Activated CD8-positive, alpha-beta T cell treated with anti-CD3 and anti-CD28 coated beads, Interleukin-2, amount 10 ng/mL, durations not matched to agents 7 days and 5 days (primary cell): ENCODE measurements around the gene SEMA5A. TPM values are rescaled to one million over a fixed set of nuclear protein-coding genes. Genes with fewer than 3 reads are reported as not detected.

ENCODE experiments used
- ATAC-seq: fragments of 150-1000 bp; cut with Tn5 transposase; one replicate; pipeline ENCODE4 v1.10.0; 2021; ENCODE audit warnings: moderate library complexity
- CTCF ChIA-PET: fragments of 350-600 bp; sonication (Branson Sonifier 250); formaldehyde crosslinking; loops from one replicate; lab custom pipeline; 2021; ENCODE audit warnings: antibody characterized with exemption; lab: Charles Lee
- POLR2A ChIA-PET: fragments of 350-600 bp; sonication (Branson Sonifier 250); formaldehyde crosslinking; loops from one replicate; lab custom pipeline; 2021; ENCODE audit warnings: antibody characterized with exemption; lab: Charles Lee
- DNase-seq: peaks from one replicate; pipeline ENCODE4 v3.0.0-alpha.2; 2020
- H3K27ac Mint-ChIP-seq: one replicate; pipeline ENCODE4 v1.8.0; 2021; ENCODE audit warnings: mild to moderate bottlenecking, mixed read lengths
- H3K27me3 Mint-ChIP-seq: one replicate; pipeline ENCODE4 v1.8.0; 2021; ENCODE audit warnings: low read depth, mixed read lengths
- H3K36me3 Mint-ChIP-seq: one replicate; pipeline ENCODE4 v1.8.0; 2021; ENCODE audit warnings: low read depth, mixed read lengths
- H3K4me1 Mint-ChIP-seq: one replicate; pipeline ENCODE4 v1.8.0; 2021; ENCODE audit warnings: low read depth, mixed read lengths
- H3K4me3 Mint-ChIP-seq: one replicate; pipeline ENCODE4 v1.8.0; 2021; ENCODE audit warnings: mild to moderate bottlenecking, mixed read lengths
- H3K9me3 Mint-ChIP-seq: one replicate; pipeline ENCODE4 v1.8.0; 2022; ENCODE audit warnings: mixed read lengths; ENCODE audit not compliant: insufficient read depth
- total RNA-seq, 2 experiments: library from RNA; stranded (reverse); gene quantifications; one replicate each; pipeline ENCODE4 v1.2.3, GENCODE V29; 2021

Gene SEMA5A
- total RNA-seq, 2 experiments from 2014 or later: not detected

GRCh38 chr5:9502050-9502834 lies 43.6 kb downstream of the SEMA5A start:
- H3K27me3 Mint-ChIP-seq: no peaks in the 10 kb centered on the region
- H3K4me3 Mint-ChIP-seq: no peak overlapping the region
- CTCF ChIA-PET: no interaction called here
- H3K4me1 Mint-ChIP-seq: no peaks in the 10 kb centered on the region
- POLR2A ChIA-PET: no interaction called here
- ATAC-seq (no peak), DNase-seq (no peak)
- H3K36me3 Mint-ChIP-seq: no peaks in the 10 kb centered on the region
- no peaks in the 10 kb centered on the region for H3K9me3 Mint-ChIP-seq
- no peak overlapping the region for H3K27ac Mint-ChIP-seq

DNA sequence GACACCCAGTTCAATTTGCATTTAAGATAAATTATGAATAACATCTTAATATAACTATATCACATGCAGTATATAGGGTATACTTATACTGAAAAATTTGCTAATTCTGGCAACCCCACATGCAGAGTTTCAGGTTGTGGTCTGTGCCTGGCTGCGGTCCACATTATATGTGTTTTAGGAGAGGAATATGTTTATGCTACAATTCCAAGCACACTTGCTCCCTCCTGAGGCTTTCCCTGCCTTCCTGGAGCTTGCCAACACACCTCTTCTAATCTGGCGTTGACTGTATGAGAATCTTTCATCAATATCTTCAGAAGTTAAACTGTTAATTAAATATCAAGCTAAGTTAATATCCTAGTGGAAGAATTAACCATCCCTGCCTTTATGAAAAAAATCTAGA lies 45.2 kb downstream of the SEMA5A start:
- Mint-ChIP-seq H3K4me1 (no peaks in the 10 kb centered on the region), H3K27me3 (no peaks in the 10 kb centered on the region), H3K4me3 (no peak overlapping the region), H3K9me3 (no peaks in the 10 kb centered on the region), H3K36me3 (no peaks in the 10 kb centered on the region), H3K27ac (no peak overlapping the region)
- ChIA-PET POLR2A (no interaction called here), CTCF (no interaction called here)
- DNase-seq: no peak
- no peak for ATAC-seq

DNA sequence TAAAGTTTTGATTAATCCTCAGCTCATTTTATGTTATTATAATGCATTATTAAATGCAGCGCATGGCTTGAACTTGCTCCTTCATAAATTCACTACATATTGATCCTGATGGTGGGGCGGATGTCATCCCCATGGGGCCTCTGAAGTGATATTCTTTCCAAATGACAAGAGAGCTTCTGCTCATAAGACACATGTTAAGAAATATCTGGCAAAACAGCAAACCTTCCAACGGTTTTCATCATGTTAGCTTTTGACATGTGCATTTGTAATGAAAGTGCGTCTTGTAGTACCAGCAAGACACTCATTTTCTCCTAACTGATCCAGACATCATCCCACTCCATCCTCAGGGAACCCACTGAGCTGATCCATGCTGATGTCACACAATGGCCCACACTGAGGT lies 45.7 kb downstream of the SEMA5A start:
- POLR2A ChIA-PET: no interaction called here
- CTCF ChIA-PET: no interaction called here
- Mint-ChIP-seq H3K4me1 (no peaks in the 10 kb centered on the region), H3K4me3 (no peak overlapping the region), H3K27me3 (no peaks in the 10 kb centered on the region), H3K36me3 (no peaks in the 10 kb centered on the region), H3K9me3 (no peaks in the 10 kb centered on the region), H3K27ac (no peak overlapping the region)
- ATAC-seq (no peak), DNase-seq (no peak)

DNA sequence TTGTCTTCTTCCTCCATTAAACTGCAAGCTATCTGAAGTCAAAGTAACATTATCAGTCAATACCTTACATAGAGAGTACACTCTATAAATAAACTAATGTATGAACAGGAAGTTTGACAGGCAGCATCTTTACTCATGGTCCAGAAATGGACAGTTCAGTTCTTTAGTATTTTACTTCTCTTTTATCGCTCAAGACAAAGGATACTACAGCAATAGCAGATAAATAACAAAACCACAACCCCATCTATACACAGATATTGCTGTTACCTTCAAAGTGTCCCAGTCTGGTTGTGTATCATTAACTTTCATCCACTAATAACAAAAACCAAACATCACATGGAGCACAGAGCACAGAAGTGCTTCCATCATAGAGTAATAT lies 46.4 kb downstream of the SEMA5A start:
- no peaks in the 10 kb centered on the region for H3K9me3 Mint-ChIP-seq

DNA sequence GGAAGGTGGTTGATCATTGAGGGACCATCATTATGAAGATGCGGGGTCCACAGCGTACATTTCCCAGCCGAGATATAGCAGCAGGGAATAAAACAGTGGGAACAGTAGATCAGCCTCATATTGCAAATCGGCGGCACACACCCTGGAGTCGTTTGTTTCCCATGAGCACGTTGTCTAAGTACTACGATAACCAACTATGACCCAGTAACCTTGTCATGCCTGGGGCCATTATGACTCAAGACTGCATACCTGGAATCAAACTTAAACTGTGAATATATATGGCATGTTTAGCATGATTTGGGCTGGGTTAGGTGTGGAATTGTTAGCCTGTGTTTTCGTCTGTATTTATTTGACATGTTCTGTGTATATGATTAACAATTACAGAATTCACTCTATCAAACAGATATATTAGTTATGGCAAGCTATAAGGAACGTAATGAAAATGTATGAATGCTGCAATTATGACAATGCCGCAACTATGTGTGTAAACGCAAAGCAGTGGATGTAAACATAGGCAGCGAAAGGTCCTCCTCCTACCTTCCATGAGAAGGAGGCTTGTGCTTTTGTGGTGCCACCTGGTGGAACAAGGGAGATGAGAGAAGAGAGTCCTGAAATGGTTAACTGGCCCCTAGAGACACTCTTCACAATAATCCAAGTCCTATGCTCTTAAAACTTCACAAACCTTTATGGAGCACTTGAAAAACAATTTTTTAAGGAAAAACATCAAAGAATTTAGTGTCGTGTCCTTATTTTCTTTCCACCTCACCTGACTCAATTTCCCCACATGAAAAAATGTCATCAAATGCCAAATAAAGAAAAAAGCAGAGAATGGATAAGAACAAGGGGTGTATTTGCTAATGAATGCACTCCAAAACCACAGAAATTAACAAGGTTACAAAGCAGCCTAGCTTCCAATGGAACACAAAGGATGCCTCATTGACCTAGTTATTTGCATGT lies 47.1 kb downstream of the SEMA5A start:
- H3K36me3 Mint-ChIP-seq: no peaks in the 10 kb centered on the region

More for the DNA sequence above, 46.4 kb downstream of the SEMA5A start:
- Mint-ChIP-seq H3K4me1 (no peaks in the 10 kb centered on the region), H3K27me3 (no peaks in the 10 kb centered on the region), H3K4me3 (no peak overlapping the region), H3K36me3 (no peaks in the 10 kb centered on the region), H3K27ac (no peak overlapping the region)
- ChIA-PET CTCF (no interaction called here), POLR2A (no interaction called here)
- DNase-seq (no peak), ATAC-seq (no peak)

GRCh38 chr5:9497347-9497746 lies 48.5 kb downstream of the SEMA5A start:
- no peaks in the 10 kb centered on the region for H3K36me3 Mint-ChIP-seq
- POLR2A ChIA-PET: no interaction called here
- no peaks in the 10 kb centered on the region for H3K27me3 Mint-ChIP-seq
- DNase-seq (no peak), ATAC-seq (no peak)
- no peak overlapping the region for H3K4me3 Mint-ChIP-seq
- H3K27ac Mint-ChIP-seq: no peak overlapping the region
- no peaks in the 10 kb centered on the region for H3K9me3 Mint-ChIP-seq
- CTCF ChIA-PET: no interaction called here
- no peaks in the 10 kb centered on the region for H3K4me1 Mint-ChIP-seq

More for the DNA sequence above, 47.1 kb downstream of the SEMA5A start:
- Mint-ChIP-seq H3K27ac (no peak overlapping the region), H3K4me1 (no peaks in the 10 kb centered on the region), H3K27me3 (no peaks in the 10 kb centered on the region), H3K9me3 (no peaks in the 10 kb centered on the region), H3K4me3 (no peak overlapping the region)
- POLR2A ChIA-PET: no interaction called here
- CTCF ChIA-PET: no interaction called here
- DNase-seq (no peak), ATAC-seq (no peak)

DNA sequence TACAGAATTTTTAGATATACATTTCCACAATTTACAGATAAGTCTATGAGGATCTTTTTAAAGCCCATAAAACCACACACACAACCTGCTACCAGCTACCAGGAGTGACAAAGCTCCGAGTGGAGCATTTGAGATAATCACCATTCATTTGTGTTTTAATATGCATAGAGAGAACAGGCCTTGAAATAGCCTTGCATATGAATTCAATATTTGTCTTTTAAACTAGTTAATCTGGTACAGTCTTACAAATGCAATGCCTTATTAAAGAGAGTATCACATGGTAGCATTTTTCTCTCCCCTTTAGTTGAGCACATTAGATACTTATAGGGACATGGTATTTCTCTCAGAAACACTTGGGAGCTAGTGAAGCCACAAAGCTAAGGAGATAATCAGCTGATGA lies 49.1 kb downstream of the SEMA5A start:
- DNase-seq (no peak), ATAC-seq (no peak)
- POLR2A ChIA-PET: no interaction called here

DNA sequence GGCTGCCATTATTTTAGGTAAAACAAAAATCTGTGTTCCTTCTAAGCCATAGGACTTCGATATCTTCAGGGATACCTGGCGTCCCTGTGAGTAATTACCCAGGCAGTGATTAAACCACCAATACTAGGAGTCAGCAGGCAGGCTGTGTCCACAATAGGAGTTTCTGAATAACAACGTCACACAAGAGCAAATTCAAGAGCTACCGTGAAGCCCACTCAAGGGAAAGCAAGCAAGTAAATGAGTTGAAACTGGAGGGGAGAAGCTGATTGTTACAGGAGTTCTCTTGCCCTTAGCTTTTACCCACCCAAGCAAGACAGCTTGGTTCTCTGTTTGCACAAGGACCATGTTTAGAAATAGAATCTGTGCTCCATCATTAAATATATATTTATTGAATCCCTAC lies 50.8 kb downstream of the SEMA5A start:
- ATAC-seq: no peak

More for the DNA sequence above, 49.1 kb downstream of the SEMA5A start:
- Mint-ChIP-seq H3K27me3 (no peaks in the 10 kb centered on the region), H3K27ac (no peak overlapping the region), H3K4me3 (no peak overlapping the region), H3K9me3 (no peaks in the 10 kb centered on the region), H3K4me1 (no peaks in the 10 kb centered on the region), H3K36me3 (no peaks in the 10 kb centered on the region)
- CTCF ChIA-PET: no interaction called here

GRCh38 chr5:9494301-9494700 lies 51.6 kb downstream of the SEMA5A start:
- POLR2A ChIA-PET: no interaction called here
- CTCF ChIA-PET: no interaction called here
- Mint-ChIP-seq H3K9me3 (no peaks in the 10 kb centered on the region), H3K4me1 (no peaks in the 10 kb centered on the region), H3K36me3 (no peaks in the 10 kb centered on the region), H3K4me3 (no peak overlapping the region), H3K27ac (no peak overlapping the region), H3K27me3 (no peaks in the 10 kb centered on the region)
- ATAC-seq (no peak), DNase-seq (no peak)

More for the DNA sequence above, 50.8 kb downstream of the SEMA5A start:
- Mint-ChIP-seq H3K4me3 (no peak overlapping the region), H3K27ac (no peak overlapping the region), H3K27me3 (no peaks in the 10 kb centered on the region), H3K9me3 (no peaks in the 10 kb centered on the region), H3K36me3 (no peaks in the 10 kb centered on the region), H3K4me1 (no peaks in the 10 kb centered on the region)
- no peak for DNase-seq
- ChIA-PET POLR2A (no interaction called here), CTCF (no interaction called here)

DNA sequence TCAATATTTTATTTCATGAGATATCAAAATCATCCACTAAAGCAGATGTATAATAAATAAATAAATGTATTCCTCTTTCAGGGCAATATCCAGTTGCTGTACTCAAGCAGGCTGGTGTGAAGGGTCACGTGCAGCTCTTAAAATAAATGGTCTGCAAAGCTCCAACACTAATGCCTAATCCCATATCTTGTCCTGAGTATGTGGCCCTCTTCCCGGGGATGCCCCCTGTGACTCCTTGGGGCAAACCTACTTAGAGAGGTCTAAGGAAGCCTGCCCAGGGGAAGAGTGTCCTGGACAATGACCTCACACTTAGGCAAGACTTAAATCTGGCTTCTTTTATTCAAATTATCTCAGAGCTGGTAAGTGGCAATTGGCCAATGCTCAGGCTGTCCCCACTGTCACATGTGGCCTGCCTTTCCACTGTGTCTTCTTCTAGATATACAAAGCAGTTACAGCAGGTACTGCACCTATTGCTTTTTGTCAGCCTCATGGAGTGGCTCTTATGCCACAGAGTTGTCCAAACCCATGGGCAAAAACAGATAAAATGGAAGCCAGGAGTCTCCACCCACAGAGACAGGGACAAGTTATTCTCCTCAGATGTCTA lies 55.3 kb downstream of the SEMA5A start:
- CTCF ChIA-PET: no interaction called here
- POLR2A ChIA-PET: no interaction called here
- DNase-seq: no peak
- H3K27me3 Mint-ChIP-seq: no peaks in the 10 kb centered on the region
- H3K4me1 Mint-ChIP-seq: no peaks in the 10 kb centered on the region
- H3K27ac Mint-ChIP-seq: no peak overlapping the region
- H3K36me3 Mint-ChIP-seq: no peaks in the 10 kb centered on the region
- no peak overlapping the region for H3K4me3 Mint-ChIP-seq
- H3K9me3 Mint-ChIP-seq: peaks cover 4% of the 10 kb centered on the region
- ATAC-seq: no peak

GRCh38 chr5:9483779-9484178 lies 62.1 kb downstream of the SEMA5A start:
- Mint-ChIP-seq H3K27me3 (no peaks in the 10 kb centered on the region), H3K4me3 (no peak overlapping the region), H3K27ac (no peak overlapping the region), H3K4me1 (no peaks in the 10 kb centered on the region), H3K36me3 (no peaks in the 10 kb centered on the region), H3K9me3 (peaks cover 17% of the 10 kb centered on the region)
- ChIA-PET CTCF (no interaction called here), POLR2A (no interaction called here)
- DNase-seq: no peak
- no peak for ATAC-seq

- ATAC-seq: no peak
- no peak overlapping the region for H3K4me3 Mint-ChIP-seq
- CTCF ChIA-PET: no interaction called here
- no peaks in the 10 kb centered on the region for H3K4me1 Mint-ChIP-seq
- POLR2A ChIA-PET: no interaction called here
- H3K9me3 Mint-ChIP-seq: peaks cover 22% of the 10 kb centered on the region
- no peak overlapping the region for H3K27ac Mint-ChIP-seq
- no peaks in the 10 kb centered on the region for H3K27me3 Mint-ChIP-seq
- no peaks in the 10 kb centered on the region for H3K36me3 Mint-ChIP-seq
- DNase-seq: no peak
Measured at GRCh38 chr5:9483243-9483642, 62.6 kb downstream of the SEMA5A start.
